Gastroesophageal sphincter (tissue), 4 donors: ENCODE results near the gene KCNJ9. TPM values are rescaled to one million over a fixed set of nuclear protein-coding genes. Genes with fewer than 3 reads are reported as not detected.
A peak's percentile ranks its signal among the peaks of the same experiment; 100 is the strongest.
"Not testable (repeated sequence)": the region's sequence is repeated elsewhere in the genome, so short reads cannot be mapped to it uniquely, and the experiment has no call there.

ENCODE experiments used
- ATAC-seq: fragments of 150-250 bp; one replicate; pipeline ENCODE4 v1.9.1; 2016; ENCODE audit warnings: mild to moderate bottlenecking, moderate library complexity
- H3K27ac ChIP-seq, 4 donors: fragments of 200-600 bp; sonication (generic) in 3 of 4; 1 replicate in 3 of 4; 2 replicates in 1 of 4; pipeline ENCODE4 v1.5.1; 2016 to 2019
- H3K27me3 ChIP-seq: fragments of 200-600 bp; sonication (generic); one replicate; pipeline ENCODE4 v1.5.1; 2019
- H3K36me3 ChIP-seq, 2 donors: fragments of 200-600 bp; sonication (generic); one replicate each; pipeline ENCODE4 v1.5.1; 2019; ENCODE audit warnings: control low read depth in 1 of 2
- H3K4me1 ChIP-seq, 3 donors: fragments of 200-600 bp; sonication (generic); 1 replicate in 2 of 3; 2 replicates in 1 of 3; pipeline ENCODE4 v1.5.1; 2016 to 2019; ENCODE audit warnings: control low read depth in 2 of 3
- H3K4me3 ChIP-seq, 2 donors: fragments of 200-600 bp; sonication (generic); one replicate each; pipeline ENCODE4 v1.5.1; 2019; ENCODE audit warnings: mild to moderate bottlenecking in 1 of 2, moderate library complexity in 1 of 2
- H3K9me3 ChIP-seq, 3 donors: fragments of 200-600 bp; sonication (generic); one replicate each; pipeline ENCODE4 v1.5.1; 2017 to 2019; ENCODE audit warnings: control low read depth in 2 of 3
- CTCF ChIP-seq, 4 experiments: fragments of 200-600 bp in 2 of 4; fragments of 450-650 bp in 2 of 4; sonication (generic) in 1 of 4; IDR thresholded peaks; one replicate each; pipeline ENCODE4 v1.5.1; 2017 to 2019; ENCODE audit warnings: antibody characterized with exemption in 4 of 4, mild to moderate bottlenecking in 2 of 4, moderate library complexity in 2 of 4
- EP300 ChIP-seq: sonication (generic); formaldehyde crosslinking; IDR thresholded peaks from one replicate; pipeline ENCODE4 v1.6.1; 2017; ENCODE audit warnings: antibody characterized with exemption, mild to moderate bottlenecking
- POLR2A ChIP-seq, 2 donors: fragments of 450-650 bp; IDR thresholded peaks; one replicate each; pipeline ENCODE4 v1.6.1; 2017; ENCODE audit warnings: antibody characterized with exemption in 2 of 2, mild to moderate bottlenecking in 2 of 2, moderate library complexity in 1 of 2
- POLR2AphosphoS5 ChIP-seq: sonication (generic); formaldehyde crosslinking; IDR thresholded peaks from one replicate; pipeline ENCODE4 v1.6.1; 2017; ENCODE audit warnings: antibody characterized with exemption
- WGBS, 2 donors: methylation state at CpG; one replicate each; pipeline ENCODE4 v1.1.5; 2018; ENCODE audit warnings: low coverage in 1 of 2; 5-methylcytosine and 5-hydroxymethylcytosine counted together
- total RNA-seq, 4 donors: library from RNA; depleted of rRNA; stranded (reverse); fragments of >200 nt; gene quantifications; one replicate each; pipeline ENCODE4 v1.1.0, GENCODE V29; 2016

The KCNJ9 gene
- total RNA-seq, 4 donors from 2014 or later: not detected

GRCh38 chr1:160104486-160104885 lies 23.1 kb downstream of the KCNJ9 start:
- H3K9me3 ChIP-seq: no peaks in the 10 kb centered on the region
- peak overlapping the region; percentile 59 to 97 (median 86) for H3K27ac ChIP-seq
- no peaks in the 10 kb centered on the region for H3K36me3 ChIP-seq
- H3K27me3 ChIP-seq: no peaks in the 10 kb centered on the region
- H3K4me1 ChIP-seq: peaks cover 6 to 54% (median 21%) of the 10 kb centered on the region in 3 donors
- no peak for ATAC-seq
- no peak overlapping the region for H3K4me3 ChIP-seq
- WGBS, 2 donors: 36% methylated on average over 2 of the region's 3 CpGs; no CpG with 5 or more reads in 1 of the 2 donors
- TF ChIP-seq POLR2AphosphoS5 (no peak), EP300 (no peak), POLR2A (IDR thresholded peaks at IDR 0.05) (no peak), CTCF (IDR thresholded peaks at IDR 0.05) (no peak)

GRCh38 chr1:160105155-160105554 lies 23.8 kb downstream of the KCNJ9 start:
- peak overlapping the region in 2 of 4 donors; percentile 97 for H3K27ac ChIP-seq
- H3K9me3 ChIP-seq: no peaks in the 10 kb centered on the region
- H3K27me3 ChIP-seq: no peaks in the 10 kb centered on the region
- no peaks in the 10 kb centered on the region for H3K36me3 ChIP-seq
- ATAC-seq: no peak
- 100% methylated on average over 1 of the region's 5 CpGs for WGBS, 2 donors
- TF ChIP-seq POLR2A (IDR thresholded peaks at IDR 0.05) (no peak), CTCF (IDR thresholded peaks at IDR 0.05) (no peak), POLR2AphosphoS5 (no peak), EP300 (no peak)
- peaks cover 6 to 47% (median 21%) of the 10 kb centered on the region in 3 donors for H3K4me1 ChIP-seq
- no peak overlapping the region for H3K4me3 ChIP-seq

GRCh38 chr1:160107512-160107911 lies 26.2 kb downstream of the KCNJ9 start:
- TF ChIP-seq CTCF (IDR thresholded peaks at IDR 0.05): no peak
- Histone ChIP-seq H3K27me3 (no peaks in the 10 kb centered on the region), H3K27ac (no peak overlapping the region), H3K4me3 (no peak overlapping the region), H3K9me3 (no peaks in the 10 kb centered on the region), H3K4me1 (peaks cover 6 to 36% (median 11%) of the 10 kb centered on the region in 3 donors), H3K36me3 (no peaks in the 10 kb centered on the region)
- WGBS, 2 donors: 60 to 100% methylated on average over 1 of the region's 1 CpG
- ATAC-seq: no peak

GRCh38 chr1:160108888-160109662 lies 27.7 kb downstream of the KCNJ9 start:
- no peaks in the 10 kb centered on the region for H3K27me3 ChIP-seq
- peak; percentile 27 for ATAC-seq
- H3K36me3 ChIP-seq: no peaks in the 10 kb centered on the region
- TF ChIP-seq CTCF (IDR thresholded peaks at IDR 0.05): peak in 3 of 4 experiments; percentile 30 to 63 (median 35)
- TF ChIP-seq POLR2A (IDR thresholded peaks at IDR 0.05): no peak
- no peak overlapping the region for H3K4me3 ChIP-seq
- no peaks in the 10 kb centered on the region for H3K9me3 ChIP-seq
- H3K27ac ChIP-seq: no peak overlapping the region
- peaks cover 4 to 36% (median 7%) of the 10 kb centered on the region in 3 donors for H3K4me1 ChIP-seq
- 34 to 80% methylated on average over 1 to 6 of the region's 6 CpGs for WGBS, 2 donors

GRCh38 chr1:160109686-160110085 lies 28.3 kb downstream of the KCNJ9 start:
- H3K27ac ChIP-seq: no peak overlapping the region
- 40 to 48% methylated on average over 2 to 4 of the region's 4 CpGs for WGBS, 2 donors
- H3K9me3 ChIP-seq: no peaks in the 10 kb centered on the region
- H3K4me1 ChIP-seq: peaks cover 0 to 36% (median 7%) of the 10 kb centered on the region in 3 donors
- H3K27me3 ChIP-seq: no peaks in the 10 kb centered on the region
- no peak for ATAC-seq
- TF ChIP-seq POLR2AphosphoS5: no peak
- TF ChIP-seq POLR2A (IDR thresholded peaks at IDR 0.05): no peak
- no peaks in the 10 kb centered on the region for H3K36me3 ChIP-seq
- H3K4me3 ChIP-seq: no peak overlapping the region

- not testable (repeated sequence) for H3K4me3 ChIP-seq, H3K27ac ChIP-seq, H3K36me3 ChIP-seq, H3K27me3 ChIP-seq, ATAC-seq, H3K9me3 ChIP-seq
- WGBS, 2 donors: 61 to 91% methylated on average over 2 to 9 of the region's 10 CpGs
- H3K4me1 ChIP-seq: peaks cover 0 to 41% (median 13%) of the 10 kb centered on the region in 3 donors
Measured at GRCh38 chr1:160111462-160111861, 30.1 kb downstream of the KCNJ9 start.
